GDM1 (cell line): ENCODE measurements around the gene TPRG1.

Experiments used
- DNase-seq: peaks from one replicate; lab custom pipeline; 2025; lab: John Stamatoyannopoulos, UW

The TPRG1 gene

GRCh38 chr3:189282189-189282588 is 110.4 kb downstream of the TPRG1 start:
- DNase-seq, result no peak

DNA sequence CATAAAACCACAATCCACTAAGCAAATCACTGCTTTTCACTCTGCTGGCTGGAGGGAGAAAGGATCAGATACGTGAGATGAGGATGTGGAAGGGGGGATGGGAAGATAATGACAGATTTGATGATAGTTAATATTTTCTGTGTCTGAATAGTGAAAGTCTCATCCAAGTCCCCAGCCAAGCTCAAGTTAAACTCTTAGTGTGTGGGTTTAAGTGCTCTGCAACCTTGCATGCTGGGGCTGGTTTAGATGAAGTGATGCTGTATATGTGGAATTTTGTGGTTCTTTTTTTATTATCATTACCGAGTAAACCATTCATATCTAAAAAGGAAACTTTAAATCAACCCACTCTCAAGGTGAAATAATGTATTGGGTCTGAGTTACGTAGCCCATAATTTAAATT is 111.0 kb downstream of the TPRG1 start:
- DNase-seq, result no peak

- DNase-seq, result no peak
These were observed 114.4 kb downstream of the TPRG1 start for GRCh38 chr3:189286188-189286587.

DNA sequence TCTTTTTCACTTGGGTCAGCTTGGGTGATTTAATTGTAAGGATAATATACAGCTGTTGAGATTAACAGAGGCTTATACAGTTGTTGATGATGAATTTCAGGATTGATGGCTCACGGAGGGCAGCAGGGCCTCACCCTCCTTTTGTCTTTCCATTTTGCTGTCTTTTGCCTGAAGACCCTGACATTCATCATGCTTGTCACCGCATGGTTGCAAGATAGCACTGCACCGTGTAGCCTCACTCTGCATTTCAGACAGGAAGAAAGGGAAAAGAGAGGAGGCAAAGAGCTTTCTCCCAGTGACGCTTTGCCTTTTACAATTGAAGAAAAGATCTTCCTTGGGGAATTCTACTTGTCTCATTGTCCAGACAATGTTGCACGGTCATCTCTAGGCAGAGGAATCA is 115.1 kb downstream of the TPRG1 start:
- no peak for DNase-seq

DNA sequence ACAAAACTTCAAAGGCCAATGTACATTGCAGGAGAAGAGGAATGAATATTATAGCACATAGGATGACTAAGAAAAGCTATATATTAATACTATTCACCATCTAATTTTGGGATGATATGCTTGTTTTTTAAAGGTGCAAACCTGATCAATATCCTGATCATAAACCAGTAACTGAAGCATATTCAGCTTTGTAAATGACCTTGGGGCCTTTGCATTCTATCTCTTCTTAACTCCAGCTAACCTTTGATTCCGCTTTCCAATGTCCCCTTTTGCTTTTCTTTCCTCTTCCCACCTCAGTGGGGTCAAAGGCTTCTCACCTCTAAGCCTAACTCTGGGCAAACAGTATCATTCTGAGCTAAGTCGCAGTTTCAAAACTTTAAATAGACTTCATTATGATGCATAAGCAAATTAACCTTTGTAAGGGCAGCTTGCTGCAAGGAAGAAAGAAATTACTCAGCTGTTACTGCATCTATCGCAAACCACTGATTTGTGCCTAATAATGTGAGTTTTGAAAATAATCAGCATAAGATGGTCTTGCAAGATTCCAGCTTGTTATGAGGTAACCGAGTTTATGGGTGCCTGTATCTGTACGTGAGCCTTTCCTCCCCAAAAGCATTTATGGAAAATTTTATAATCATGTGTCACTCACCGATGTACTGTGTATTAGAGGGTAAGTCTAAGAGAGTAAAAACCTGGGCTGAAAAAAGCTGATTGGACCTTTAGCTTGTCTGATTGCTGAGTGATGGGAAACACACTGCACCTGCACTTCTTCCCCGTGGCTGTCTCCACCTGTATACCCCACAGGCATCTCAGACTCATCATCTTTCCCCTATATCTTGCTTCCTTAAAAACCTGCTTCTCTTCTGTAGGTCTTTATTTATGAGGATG is 116.8 kb downstream of the TPRG1 start:
- no peak for DNase-seq

GRCh38 chr3:189289251-189289650 is 117.5 kb downstream of the TPRG1 start:
- no peak for DNase-seq

DNA sequence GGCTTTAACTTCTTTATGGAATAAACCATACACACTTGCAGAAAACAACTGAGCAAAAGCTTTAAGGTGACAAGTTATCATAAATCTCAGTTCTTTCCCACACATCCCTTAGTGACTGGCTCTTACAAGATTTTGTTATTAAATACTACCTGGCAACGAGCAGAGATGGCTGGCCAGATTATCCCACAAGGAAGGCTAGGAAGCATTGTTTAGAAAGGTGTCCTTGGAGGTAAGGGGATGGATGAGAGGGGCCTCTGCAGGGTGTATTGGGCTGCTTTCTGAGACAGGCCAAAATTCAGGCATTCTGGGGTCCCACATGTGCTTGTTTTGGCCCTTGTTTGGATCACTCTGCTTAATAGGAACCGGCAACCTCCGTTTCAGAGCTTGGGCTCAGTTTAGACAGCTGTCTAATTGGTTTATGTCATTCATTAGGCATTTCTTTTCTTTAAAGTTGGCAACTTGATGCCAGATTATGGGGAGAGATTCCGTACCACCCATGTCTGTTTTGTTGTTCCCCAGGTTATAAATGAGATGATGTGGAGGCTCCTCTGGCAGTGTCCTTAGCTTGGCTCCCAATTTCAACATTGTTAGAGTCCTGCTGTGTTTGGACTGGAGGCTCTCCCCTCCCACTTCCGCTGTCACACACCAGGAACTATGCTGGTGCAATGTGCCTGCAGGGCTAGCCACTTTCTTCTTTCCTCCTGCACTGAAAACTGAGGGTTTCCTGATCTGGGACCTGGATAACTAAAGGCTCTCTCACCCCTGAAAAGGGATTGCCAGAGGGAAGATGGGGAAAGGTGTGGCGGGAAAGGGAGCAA is 121.1 kb downstream of the TPRG1 start:
- no peak for DNase-seq

DNA sequence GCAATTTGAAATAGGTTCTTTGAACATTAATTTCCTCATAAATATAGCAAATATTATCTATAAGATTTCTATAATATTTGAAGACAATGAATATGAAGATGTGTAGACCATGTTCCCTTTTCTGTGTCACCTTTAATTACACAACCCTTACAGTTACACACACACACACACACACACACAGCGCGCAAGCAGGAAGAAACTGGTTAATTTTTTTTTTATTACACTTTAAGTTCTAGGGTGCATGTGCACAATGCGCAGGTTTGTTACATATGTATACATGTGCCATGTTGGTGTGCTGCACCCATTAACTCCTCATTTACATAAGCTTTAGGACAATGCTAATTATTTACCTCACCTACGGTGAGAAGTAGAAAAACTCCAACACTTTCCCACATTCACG is 122.9 kb downstream of the TPRG1 start:
- no peak for DNase-seq

- DNase-seq, result no peak
These were observed 123.3 kb downstream of the TPRG1 start for GRCh38 chr3:189295089-189295488.

DNA sequence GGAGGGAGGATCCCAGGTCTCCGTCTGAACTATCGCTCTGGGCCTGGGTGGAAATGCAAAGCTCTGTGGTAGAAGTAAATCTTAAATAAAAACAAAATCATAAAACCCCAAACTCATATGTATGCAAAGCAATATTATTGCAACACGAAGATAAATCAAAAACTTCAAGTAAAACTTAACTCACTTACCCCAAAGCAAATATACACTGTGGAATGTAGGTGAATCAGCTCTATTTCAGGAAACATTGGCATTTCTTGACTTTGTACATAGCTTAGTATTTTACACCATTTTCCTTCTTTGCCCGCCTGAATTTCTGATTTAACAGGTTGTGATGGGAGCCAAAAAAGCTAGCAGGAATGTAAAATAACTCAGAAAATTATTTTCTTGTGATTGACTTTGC is 126.2 kb downstream of the TPRG1 start:
- DNase-seq, result no peak

GRCh38 chr3:189298469-189299375 is 127.0 kb downstream of the TPRG1 start:
- DNase-seq, result no peak

GRCh38 chr3:189300345-189300744 is 128.6 kb downstream of the TPRG1 start:
- DNase-seq, result no peak

- no peak for DNase-seq
These were observed 129.7 kb downstream of the TPRG1 start for GRCh38 chr3:189301479-189301878.

- DNase-seq, result no peak
These were observed 131.8 kb downstream of the TPRG1 start for GRCh38 chr3:189303584-189303983.

DNA sequence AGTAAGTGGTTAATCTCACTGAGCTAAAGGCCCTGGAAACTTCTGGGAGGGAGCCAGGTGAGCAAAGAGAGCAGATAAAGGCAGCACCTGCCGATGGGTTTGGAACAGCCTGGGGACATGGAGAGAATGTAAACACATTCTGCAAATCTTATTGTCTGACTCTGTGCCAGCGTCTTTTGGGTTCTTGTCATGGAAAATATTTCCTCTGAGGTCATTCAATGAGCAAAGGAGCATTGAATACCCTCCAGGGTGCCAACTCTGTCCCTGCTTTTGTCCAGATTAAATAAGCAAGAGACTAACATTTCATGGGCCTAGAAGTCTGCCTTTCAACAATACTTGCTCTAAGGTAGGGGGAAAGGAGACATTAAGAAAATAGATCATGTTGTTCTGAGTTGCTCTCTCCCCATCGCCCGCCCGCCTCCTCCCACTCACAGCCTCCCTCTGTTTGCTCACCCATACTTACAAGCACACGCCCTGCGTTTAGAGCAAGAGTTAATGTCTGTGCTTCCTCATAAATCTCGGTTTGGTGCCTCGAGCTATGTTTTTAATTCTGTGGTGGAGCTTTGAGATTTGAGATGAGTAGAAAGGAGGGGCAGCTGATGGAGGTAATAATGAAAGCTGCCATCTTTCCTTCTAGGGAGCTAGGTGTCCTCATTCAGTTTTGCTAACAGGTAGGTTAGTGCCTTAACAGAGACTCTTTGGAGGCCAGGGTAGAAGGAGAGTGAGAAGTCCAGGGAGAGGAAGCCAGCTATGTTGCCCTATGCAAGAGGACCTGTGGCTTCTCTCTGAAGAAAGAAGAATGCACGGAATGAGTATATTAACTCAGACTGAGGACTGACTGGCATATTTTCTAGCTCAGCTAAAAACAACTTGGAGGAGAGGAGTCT is 132.9 kb downstream of the TPRG1 start:
- DNase-seq, result no peak

- no peak for DNase-seq
These were observed 133.6 kb downstream of the TPRG1 start for GRCh38 chr3:189305412-189305811.

GRCh38 chr3:189307963-189308362 is 136.2 kb downstream of the TPRG1 start:
- no peak for DNase-seq

DNA sequence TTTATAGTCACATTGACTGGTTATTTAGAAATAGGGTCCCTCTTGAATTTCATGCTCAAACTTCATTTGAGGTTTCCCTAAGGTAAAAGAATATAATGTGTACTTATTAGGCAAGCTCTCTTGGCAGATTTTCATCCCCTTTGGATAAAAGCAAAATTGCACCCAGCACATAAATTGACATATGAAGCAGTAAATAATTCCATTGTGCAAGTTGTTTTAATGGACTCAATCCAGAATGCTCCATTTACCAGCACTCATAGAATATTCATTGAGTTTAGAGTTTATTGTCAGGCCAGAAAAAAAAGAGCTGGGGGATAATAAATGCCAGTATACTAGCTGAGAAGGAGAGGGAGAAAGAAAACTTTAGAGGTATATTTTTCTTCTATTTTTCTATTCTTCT is 136.8 kb downstream of the TPRG1 start:
- DNase-seq, result no peak

DNA sequence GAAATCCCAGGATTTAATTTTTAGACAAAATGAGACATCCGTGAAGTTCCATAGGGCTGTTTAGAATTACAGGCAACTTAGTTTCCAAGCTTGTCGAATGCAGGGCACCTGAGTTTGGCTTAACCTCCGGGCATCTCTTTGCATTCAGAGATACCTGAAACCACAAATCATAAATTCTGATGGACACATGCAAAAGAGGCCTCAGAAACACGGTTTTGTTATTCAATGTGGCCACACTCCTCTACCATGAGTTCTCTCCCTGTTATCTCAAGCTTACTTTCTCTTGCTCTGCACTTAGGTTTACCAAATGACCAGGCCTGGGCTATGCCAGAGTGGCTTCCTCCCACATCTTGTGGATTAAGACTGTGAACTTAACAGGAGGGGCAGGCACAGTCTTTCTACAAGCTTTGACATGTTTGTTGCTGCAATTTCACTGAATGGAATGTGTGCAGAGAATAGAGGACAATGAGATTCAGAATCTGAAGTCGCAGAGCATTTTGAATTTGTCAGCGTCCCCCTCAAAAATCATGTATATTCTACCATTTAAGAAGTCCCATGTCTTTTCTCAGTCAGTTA is 137.7 kb downstream of the TPRG1 start:
- DNase-seq, result no peak

GRCh38 chr3:189311521-189311920 is 139.8 kb downstream of the TPRG1 start:
- DNase-seq, result no peak

DNA sequence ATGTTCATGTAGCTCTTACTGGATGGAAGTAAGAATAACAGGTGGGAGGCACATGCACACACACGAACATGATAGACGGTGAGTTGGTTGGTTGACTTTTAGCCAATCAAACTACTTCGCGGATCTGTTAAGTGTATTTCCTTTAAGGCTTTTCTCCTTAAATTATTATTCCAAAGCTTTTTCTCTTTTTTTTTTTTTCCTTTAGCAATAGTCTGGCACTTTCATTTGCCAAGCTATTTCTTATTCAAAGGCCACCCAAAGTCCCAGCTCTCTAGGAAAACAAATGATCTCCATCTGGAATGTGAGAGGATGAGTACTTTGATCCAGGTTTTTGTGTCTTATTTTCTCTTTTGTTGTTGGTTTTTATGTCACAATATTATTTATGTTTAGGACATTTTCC is 141.1 kb downstream of the TPRG1 start:
- no peak for DNase-seq
